ENCODE measurements around the gene DENND5A.
"Not testable (repeated sequence)": the region's sequence is repeated elsewhere in the genome, so short reads cannot be mapped to it uniquely, and the experiment has no call there.

DNA sequence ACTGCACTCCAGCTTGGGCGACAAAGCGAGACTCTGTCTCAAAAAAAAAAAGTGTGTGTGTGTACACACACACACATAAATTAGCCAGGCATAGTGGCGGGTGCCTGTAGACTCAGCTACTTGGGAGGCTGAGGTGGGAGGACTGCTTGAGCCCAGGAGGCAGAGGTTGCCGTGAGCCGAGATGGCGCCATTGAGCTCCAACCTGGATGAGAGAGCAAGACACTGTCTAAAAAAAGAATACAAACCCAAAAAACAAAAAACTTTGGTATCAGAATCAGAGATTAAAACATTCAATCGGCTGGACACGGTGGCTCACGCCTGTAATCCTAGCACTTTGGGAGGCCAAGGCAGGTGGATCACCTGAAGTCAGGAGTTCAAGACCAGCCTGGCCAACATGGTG lies 44.3 kb downstream of the DENND5A start:
- TF ChIP-seq, protein P1, sequence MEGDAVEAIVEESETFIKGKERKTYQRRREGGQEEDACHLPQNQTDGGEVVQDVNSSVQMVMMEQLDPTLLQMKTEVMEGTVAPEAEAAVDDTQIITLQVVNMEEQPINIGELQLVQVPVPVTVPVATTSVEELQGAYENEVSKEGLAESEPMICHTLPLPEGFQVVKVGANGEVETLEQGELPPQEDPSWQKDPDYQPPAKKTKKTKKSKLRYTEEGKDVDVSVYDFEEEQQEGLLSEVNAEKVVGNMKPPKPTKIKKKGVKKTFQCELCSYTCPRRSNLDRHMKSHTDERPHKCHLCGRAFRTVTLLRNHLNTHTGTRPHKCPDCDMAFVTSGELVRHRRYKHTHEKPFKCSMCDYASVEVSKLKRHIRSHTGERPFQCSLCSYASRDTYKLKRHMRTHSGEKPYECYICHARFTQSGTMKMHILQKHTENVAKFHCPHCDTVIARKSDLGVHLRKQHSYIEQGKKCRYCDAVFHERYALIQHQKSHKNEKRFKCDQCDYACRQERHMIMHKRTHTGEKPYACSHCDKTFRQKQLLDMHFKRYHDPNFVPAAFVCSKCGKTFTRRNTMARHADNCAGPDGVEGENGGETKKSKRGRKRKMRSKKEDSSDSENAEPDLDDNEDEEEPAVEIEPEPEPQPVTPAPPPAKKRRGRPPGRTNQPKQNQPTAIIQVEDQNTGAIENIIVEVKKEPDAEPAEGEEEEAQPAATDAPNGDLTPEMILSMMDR (IDR thresholded peaks at IDR 0.05; ENCODE audit: insufficient read depth, low read depth, low read length), result not testable (repeated sequence)
- not testable (repeated sequence) for TF ChIP-seq EZH2 (IDR thresholded peaks at IDR 0.05; ENCODE audit: insufficient read depth, low read length)
